Measurements from ENCODE around the gene SNX20.

DNA sequence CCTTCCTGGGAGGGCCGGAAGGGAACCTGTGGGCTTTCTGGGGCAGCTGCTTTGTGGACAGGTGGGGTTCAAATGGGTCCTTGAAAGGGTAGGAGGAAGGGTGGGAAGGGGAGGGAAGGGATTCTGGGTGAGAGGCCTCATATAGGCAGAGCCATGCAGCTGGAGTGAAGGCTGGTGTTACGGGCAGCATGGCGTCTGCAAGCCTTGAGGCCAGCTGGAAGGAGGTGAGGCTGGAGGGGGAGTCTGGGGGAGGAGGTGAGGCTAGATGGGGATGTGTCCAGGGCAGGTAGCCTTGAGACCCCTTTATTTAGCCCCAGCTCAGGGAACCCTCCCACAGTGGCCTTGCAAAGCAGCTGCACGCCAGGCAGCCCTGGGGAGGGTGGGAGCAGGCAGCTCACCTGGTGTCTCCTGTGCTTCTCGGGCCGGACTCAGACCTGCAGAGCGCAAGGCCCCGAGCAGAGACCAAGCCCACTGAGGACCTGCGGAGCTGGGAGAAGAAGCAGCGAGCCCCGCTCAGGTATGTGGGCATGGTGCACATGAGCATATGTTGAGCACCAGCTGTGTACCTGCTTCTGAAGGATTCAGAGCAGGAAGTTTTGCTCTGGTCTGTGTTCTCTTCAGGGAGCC lies 50.6 kb downstream of the SNX20 start:
- TF ChIP-seq CTCF (conservative IDR thresholded peaks at IDR 0.05; ENCODE audit: low read depth, low read length) (no peak), EZH2 (IDR thresholded peaks at IDR 0.05; ENCODE audit: borderline replicate concordance, low read depth, low read length, poor library complexity, severe bottlenecking) (no peak)
